A204.1 (cell line): Measurements from ENCODE around the gene CTXND2.
"Not testable (repeated sequence)": the region's sequence is repeated elsewhere in the genome, so short reads cannot be mapped to it uniquely, and the experiment has no call there.

Experiments used
- FAIRE-seq: peaks from 2 replicates; lab custom pipeline; 2012; peaks lifted over from hg19 to GRCh38; lab: Jason Lieb, UNC

The CTXND2 gene

GRCh38 chr1:150893336-150893913 is 6.5 kb downstream of the CTXND2 start:
- FAIRE-seq = no peak

- FAIRE-seq = no peak
Observed at GRCh38 chr1:150895618-150896017, 8.7 kb downstream of the CTXND2 start.

GRCh38 chr1:150899795-150900194 is 12.9 kb downstream of the CTXND2 start:
- not testable (repeated sequence) for FAIRE-seq

- FAIRE-seq = no peak
Observed at GRCh38 chr1:150902346-150902745, 15.4 kb downstream of the CTXND2 start.

GRCh38 chr1:150902751-150903150 is 15.8 kb downstream of the CTXND2 start:
- no peak for FAIRE-seq

- no peak for FAIRE-seq
Observed at GRCh38 chr1:150905301-150905700, 18.4 kb downstream of the CTXND2 start.

GRCh38 chr1:150906329-150906728 is 19.4 kb downstream of the CTXND2 start:
- FAIRE-seq = no peak

GRCh38 chr1:150906813-150907212 is 19.9 kb downstream of the CTXND2 start:
- no peak for FAIRE-seq

GRCh38 chr1:150909585-150910180 is 22.7 kb downstream of the CTXND2 start:
- no peak for FAIRE-seq

GRCh38 chr1:150912623-150913022 is 25.7 kb downstream of the CTXND2 start:
- FAIRE-seq = no peak

GRCh38 chr1:150917387-150917786 is 30.5 kb downstream of the CTXND2 start:
- no peak for FAIRE-seq

GRCh38 chr1:150922519-150922975 is 35.6 kb downstream of the CTXND2 start:
- peak; percentile 43 for FAIRE-seq

GRCh38 chr1:150925080-150925479 is 38.1 kb downstream of the CTXND2 start:
- FAIRE-seq = no peak

- FAIRE-seq = peak; percentile 96
Observed at GRCh38 chr1:150926097-150926741, 39.3 kb downstream of the CTXND2 start, which contains the start of gene SETDB1. Gene SETDB1 (plus strand): TSS chr1:150926363. CDS start chr1:150927715, 1,352 bp downstream.

GRCh38 chr1:150927624-150928023 is 40.7 kb downstream of the CTXND2 start:
- no peak for FAIRE-seq

GRCh38 chr1:150928286-150928685 is 41.4 kb downstream of the CTXND2 start:
- FAIRE-seq = no peak

- FAIRE-seq = not testable (repeated sequence)
Observed at GRCh38 chr1:150928775-150929174, 41.8 kb downstream of the CTXND2 start.

GRCh38 chr1:150931773-150932172 is 44.8 kb downstream of the CTXND2 start:
- FAIRE-seq = no peak

GRCh38 chr1:150944856-150945255 is 57.9 kb downstream of the CTXND2 start:
- FAIRE-seq = no peak

GRCh38 chr1:150954708-150955107 is 67.8 kb downstream of the CTXND2 start:
- FAIRE-seq = no peak

GRCh38 chr1:150955280-150955679 is 68.3 kb downstream of the CTXND2 start:
- no peak for FAIRE-seq

GRCh38 chr1:150957666-150958065 is 70.7 kb downstream of the CTXND2 start:
- no peak for FAIRE-seq

GRCh38 chr1:150960646-150961045 is 73.7 kb downstream of the CTXND2 start:
- no peak for FAIRE-seq

GRCh38 chr1:150961756-150962155 is 74.8 kb downstream of the CTXND2 start:
- FAIRE-seq = no peak
